HepG2 (cell line): ENCODE measurements around the gene TMC8. TPM values are rescaled to one million over a fixed set of nuclear protein-coding genes. Genes with fewer than 3 reads are reported as not detected.

Experiments used
- KDM1A ChIP-seq: IDR thresholded peaks from 2 replicates; pipeline ENCODE4 v1.6.1; 2016; ENCODE audit warnings: missing compliant biosample characterization
- KLF15 ChIP-seq: sonication (generic); formaldehyde crosslinking; IDR thresholded peaks from 2 replicates; pipeline ENCODE4 v1.8.1; 2023; ENCODE audit warnings: borderline replicate concordance, mild to moderate bottlenecking, inconsistent platforms, missing genetic modification reagents, mixed read lengths
- NCOR1 ChIP-seq: fragments of 200-600 bp; sonication (generic); IDR thresholded peaks from 2 replicates; pipeline ENCODE4 v1.7.0; 2017; ENCODE audit warnings: antibody characterized with exemption, low read length, borderline replicate concordance
- RARA ChIP-seq: IDR thresholded peaks from 2 replicates; pipeline ENCODE4 v1.6.1; 2016; ENCODE audit warnings: missing genetic modification reagents, missing compliant biosample characterization
- SKI ChIP-seq: fragments of 450-650 bp; IDR thresholded peaks from one replicate; pipeline ENCODE4 v1.6.1; 2018; ENCODE audit warnings: mild to moderate bottlenecking; ENCODE audit not compliant: partially characterized antibody
- YEATS4 ChIP-seq: sonication (generic); formaldehyde crosslinking; IDR thresholded peaks from 2 replicates; pipeline ENCODE4 v1.4.0; 2020; ENCODE audit warnings: missing genetic modification reagents, borderline replicate concordance
- ZNF550 ChIP-seq: sonication (generic); formaldehyde crosslinking; IDR thresholded peaks from 2 replicates; pipeline ENCODE4 v1.4.0; 2020; ENCODE audit warnings: mild to moderate bottlenecking, missing genetic modification reagents, borderline replicate concordance
- polyA plus RNA-seq, 8 experiments: library from polyadenylated mRNA; depleted of rRNA in 3 of 8; stranded (reverse) in 7 of 8; unstranded in 1 of 8; fragments of >200 nt; fragmentation: Illumina TruSeq in 4 of 8; extraction: Trizol in 4 of 8; gene quantifications; 2 replicates each; pipeline versions ENCODE4 v1.2.1 to v1.2.3, GENCODE V29; 2011 to 2016; ENCODE audit warnings: low read depth in 4 of 8, missing spikeins in 1 of 8, mixed read lengths in 1 of 8; ENCODE audit not compliant: insufficient read depth in 1 of 8
- total RNA-seq, 5 experiments: library from RNA; depleted of rRNA; stranded (reverse); fragments of >200 nt; fragmentation: Illumina TruSeq; extraction: Trizol; gene quantifications; 2 replicates each; pipeline ENCODE4 v1.2.3, GENCODE V29; 2016; ENCODE audit warnings: low read depth in 1 of 5
- TF ChIP-seq, protein P1 (sequence below): sonication (generic); formaldehyde crosslinking; IDR thresholded peaks from 2 replicates; pipeline ENCODE4 v1.4.0; 2020; ENCODE audit warnings: mild to moderate bottlenecking, missing genetic modification reagents, borderline replicate concordance
- TF ChIP-seq, protein P2 (sequence below): sonication (generic); formaldehyde crosslinking; IDR thresholded peaks from 2 replicates; pipeline ENCODE4 v1.5.0; 2020; ENCODE audit warnings: mild to moderate bottlenecking, missing genetic modification reagents, borderline replicate concordance
- TF ChIP-seq, protein P3 (sequence below): sonication (generic); formaldehyde crosslinking; IDR thresholded peaks from 2 replicates; pipeline ENCODE4 v1.4.0; 2020; ENCODE audit warnings: missing genetic modification reagents, borderline replicate concordance

Gene TMC8
- total and polyA plus RNA-seq, 2 of the 13 experiments (the other 11 are each of a cell fraction or from before 2014, with no cell fraction given): 0.53 to 7.8 TPM

DNA sequence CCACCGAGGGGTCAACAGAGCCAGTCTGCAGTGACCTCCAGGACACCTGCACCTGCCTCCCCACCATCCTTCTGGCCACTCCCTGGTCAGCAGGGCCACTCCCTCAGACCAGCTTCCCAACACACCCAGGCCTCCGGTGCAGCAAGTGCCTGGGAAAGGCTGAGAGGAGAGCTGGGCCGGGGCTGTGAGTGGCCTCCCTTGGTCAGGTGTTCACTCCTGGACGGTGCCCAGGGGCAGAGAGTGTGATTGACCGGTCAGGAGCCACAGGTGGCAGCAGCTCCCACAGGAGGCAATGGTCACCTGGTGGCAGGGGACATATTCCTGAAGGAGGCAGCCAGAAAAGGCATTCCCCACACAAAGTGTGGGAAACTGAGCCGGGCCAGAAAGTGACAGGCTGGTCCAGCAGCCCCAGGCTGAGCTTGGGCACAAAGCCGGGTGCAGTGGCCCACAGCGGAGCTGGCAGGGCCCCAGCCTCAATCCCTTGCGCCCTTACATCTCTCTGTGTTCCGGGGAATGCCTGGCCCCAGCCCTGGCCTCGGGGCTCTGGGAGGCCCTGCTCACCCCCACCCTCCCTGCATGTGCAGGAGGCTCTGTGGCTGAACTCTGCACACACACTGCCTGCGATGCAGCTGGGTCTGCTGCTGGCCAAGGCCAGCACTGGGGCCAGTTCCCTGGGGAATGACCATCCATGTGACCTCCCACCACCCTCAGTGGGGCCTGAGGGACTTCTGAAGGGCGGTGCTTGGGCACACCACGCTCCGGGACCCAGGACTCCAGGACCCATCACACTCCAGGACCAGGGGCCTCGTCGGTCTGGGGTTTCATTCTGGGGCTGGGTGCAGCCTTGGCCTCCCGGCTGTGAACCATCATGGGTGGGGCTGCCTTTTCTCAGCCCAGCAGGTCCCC is 14.4 kb downstream of the TMC8 start (continued):
- TF ChIP-seq, protein P1, sequence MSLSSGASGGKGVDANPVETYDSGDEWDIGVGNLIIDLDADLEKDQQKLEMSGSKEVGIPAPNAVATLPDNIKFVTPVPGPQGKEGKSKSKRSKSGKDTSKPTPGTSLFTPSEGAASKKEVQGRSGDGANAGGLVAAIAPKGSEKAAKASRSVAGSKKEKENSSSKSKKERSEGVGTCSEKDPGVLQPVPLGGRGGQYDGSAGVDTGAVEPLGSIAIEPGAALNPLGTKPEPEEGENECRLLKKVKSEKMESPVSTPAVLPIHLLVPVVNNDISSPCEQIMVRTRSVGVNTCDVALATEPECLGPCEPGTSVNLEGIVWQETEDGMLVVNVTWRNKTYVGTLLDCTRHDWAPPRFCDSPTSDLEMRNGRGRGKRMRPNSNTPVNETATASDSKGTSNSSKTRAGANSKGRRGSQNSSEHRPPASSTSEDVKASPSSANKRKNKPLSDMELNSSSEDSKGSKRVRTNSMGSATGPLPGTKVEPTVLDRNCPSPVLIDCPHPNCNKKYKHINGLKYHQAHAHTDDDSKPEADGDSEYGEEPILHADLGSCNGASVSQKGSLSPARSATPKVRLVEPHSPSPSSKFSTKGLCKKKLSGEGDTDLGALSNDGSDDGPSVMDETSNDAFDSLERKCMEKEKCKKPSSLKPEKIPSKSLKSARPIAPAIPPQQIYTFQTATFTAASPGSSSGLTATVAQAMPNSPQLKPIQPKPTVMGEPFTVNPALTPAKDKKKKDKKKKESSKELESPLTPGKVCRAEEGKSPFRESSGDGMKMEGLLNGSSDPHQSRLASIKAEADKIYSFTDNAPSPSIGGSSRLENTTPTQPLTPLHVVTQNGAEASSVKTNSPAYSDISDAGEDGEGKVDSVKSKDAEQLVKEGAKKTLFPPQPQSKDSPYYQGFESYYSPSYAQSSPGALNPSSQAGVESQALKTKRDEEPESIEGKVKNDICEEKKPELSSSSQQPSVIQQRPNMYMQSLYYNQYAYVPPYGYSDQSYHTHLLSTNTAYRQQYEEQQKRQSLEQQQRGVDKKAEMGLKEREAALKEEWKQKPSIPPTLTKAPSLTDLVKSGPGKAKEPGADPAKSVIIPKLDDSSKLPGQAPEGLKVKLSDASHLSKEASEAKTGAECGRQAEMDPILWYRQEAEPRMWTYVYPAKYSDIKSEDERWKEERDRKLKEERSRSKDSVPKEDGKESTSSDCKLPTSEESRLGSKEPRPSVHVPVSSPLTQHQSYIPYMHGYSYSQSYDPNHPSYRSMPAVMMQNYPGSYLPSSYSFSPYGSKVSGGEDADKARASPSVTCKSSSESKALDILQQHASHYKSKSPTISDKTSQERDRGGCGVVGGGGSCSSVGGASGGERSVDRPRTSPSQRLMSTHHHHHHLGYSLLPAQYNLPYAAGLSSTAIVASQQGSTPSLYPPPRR: peak; percentile 77; the same call in 1 of the 2 replicates
- TF ChIP-seq RARA (CRISPR knock-in tag): peak; percentile 79
- TF ChIP-seq, protein P2, sequence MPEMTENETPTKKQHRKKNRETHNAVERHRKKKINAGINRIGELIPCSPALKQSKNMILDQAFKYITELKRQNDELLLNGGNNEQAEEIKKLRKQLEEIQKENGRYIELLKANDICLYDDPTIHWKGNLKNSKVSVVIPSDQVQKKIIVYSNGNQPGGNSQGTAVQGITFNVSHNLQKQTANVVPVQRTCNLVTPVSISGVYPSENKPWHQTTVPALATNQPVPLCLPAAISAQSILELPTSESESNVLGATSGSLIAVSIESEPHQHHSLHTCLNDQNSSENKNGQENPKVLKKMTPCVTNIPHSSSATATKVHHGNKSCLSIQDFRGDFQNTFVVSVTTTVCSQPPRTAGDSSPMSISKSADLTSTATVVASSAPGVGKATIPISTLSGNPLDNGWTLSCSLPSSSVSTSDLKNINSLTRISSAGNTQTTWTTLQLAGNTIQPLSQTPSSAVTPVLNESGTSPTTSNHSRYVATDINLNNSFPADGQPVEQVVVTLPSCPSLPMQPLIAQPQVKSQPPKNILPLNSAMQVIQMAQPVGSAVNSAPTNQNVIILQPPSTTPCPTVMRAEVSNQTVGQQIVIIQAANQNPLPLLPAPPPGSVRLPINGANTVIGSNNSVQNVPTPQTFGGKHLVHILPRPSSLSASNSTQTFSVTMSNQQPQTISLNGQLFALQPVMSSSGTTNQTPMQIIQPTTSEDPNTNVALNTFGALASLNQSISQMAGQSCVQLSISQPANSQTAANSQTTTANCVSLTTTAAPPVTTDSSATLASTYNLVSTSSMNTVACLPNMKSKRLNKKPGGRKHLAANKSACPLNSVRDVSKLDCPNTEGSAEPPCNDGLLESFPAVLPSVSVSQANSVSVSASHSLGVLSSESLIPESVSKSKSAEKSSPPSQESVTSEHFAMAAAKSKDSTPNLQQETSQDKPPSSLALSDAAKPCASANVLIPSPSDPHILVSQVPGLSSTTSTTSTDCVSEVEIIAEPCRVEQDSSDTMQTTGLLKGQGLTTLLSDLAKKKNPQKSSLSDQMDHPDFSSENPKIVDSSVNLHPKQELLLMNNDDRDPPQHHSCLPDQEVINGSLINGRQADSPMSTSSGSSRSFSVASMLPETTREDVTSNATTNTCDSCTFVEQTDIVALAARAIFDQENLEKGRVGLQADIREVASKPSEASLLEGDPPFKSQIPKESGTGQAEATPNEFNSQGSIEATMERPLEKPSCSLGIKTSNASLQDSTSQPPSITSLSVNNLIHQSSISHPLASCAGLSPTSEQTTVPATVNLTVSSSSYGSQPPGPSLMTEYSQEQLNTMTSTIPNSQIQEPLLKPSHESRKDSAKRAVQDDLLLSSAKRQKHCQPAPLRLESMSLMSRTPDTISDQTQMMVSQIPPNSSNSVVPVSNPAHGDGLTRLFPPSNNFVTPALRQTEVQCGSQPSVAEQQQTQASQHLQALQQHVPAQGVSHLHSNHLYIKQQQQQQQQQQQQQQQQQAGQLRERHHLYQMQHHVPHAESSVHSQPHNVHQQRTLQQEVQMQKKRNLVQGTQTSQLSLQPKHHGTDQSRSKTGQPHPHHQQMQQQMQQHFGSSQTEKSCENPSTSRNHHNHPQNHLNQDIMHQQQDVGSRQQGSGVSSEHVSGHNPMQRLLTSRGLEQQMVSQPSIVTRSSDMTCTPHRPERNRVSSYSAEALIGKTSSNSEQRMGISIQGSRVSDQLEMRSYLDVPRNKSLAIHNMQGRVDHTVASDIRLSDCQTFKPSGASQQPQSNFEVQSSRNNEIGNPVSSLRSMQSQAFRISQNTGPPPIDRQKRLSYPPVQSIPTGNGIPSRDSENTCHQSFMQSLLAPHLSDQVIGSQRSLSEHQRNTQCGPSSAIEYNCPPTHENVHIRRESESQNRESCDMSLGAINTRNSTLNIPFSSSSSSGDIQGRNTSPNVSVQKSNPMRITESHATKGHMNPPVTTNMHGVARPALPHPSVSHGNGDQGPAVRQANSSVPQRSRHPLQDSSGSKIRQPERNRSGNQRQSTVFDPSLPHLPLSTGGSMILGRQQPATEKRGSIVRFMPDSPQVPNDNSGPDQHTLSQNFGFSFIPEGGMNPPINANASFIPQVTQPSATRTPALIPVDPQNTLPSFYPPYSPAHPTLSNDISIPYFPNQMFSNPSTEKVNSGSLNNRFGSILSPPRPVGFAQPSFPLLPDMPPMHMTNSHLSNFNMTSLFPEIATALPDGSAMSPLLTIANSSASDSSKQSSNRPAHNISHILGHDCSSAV: no peak
- no peak for TF ChIP-seq NCOR1
- TF ChIP-seq, protein P3, sequence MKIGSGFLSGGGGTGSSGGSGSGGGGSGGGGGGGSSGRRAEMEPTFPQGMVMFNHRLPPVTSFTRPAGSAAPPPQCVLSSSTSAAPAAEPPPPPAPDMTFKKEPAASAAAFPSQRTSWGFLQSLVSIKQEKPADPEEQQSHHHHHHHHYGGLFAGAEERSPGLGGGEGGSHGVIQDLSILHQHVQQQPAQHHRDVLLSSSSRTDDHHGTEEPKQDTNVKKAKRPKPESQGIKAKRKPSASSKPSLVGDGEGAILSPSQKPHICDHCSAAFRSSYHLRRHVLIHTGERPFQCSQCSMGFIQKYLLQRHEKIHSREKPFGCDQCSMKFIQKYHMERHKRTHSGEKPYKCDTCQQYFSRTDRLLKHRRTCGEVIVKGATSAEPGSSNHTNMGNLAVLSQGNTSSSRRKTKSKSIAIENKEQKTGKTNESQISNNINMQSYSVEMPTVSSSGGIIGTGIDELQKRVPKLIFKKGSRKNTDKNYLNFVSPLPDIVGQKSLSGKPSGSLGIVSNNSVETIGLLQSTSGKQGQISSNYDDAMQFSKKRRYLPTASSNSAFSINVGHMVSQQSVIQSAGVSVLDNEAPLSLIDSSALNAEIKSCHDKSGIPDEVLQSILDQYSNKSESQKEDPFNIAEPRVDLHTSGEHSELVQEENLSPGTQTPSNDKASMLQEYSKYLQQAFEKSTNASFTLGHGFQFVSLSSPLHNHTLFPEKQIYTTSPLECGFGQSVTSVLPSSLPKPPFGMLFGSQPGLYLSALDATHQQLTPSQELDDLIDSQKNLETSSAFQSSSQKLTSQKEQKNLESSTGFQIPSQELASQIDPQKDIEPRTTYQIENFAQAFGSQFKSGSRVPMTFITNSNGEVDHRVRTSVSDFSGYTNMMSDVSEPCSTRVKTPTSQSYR (CRISPR knock-in tag): peak; percentile 60; the same call in 1 of the 2 replicates
- no peak for TF ChIP-seq SKI
- TF ChIP-seq KDM1A: no peak
- no peak for TF ChIP-seq YEATS4 (CRISPR knock-in tag)
- TF ChIP-seq ZNF550 (CRISPR knock-in tag): no peak
- 0 out of 2 replicates have a peak, but pooled peaks have one; percentile 85 for TF ChIP-seq KLF15 (CRISPR knock-in tag)
